AG09309 (cell line): ENCODE results near the gene TMEM87B.
A peak's percentile ranks its signal among the peaks of the same experiment; 100 is the strongest.

Source experiments
- DNase-seq: peaks from one replicate; pipeline ENCODE4 v3.0.0-alpha.2; 2010; ENCODE audit warnings: low read depth
- H3K4me3 ChIP-seq: 2 replicates; pipeline ENCODE4 v1.5.1; 2011; ENCODE audit warnings: mild to moderate bottlenecking, low read depth, low read length, moderate library complexity; ENCODE audit not compliant: control insufficient read depth
- CTCF ChIP-seq: IDR thresholded peaks from 2 replicates; pipeline ENCODE4 v1.5.1; 2011; ENCODE audit warnings: mild to moderate bottlenecking, low read depth, low read length, inconsistent platforms; ENCODE audit not compliant: insufficient read depth, control insufficient read depth; ENCODE audit errors: missing control alignments

Gene TMEM87B

GRCh38 chr2:112045446-112046014 lies 9.5 kb upstream of the TMEM87B start:
- DNase-seq, result no peak
- H3K4me3 ChIP-seq, result no peak overlapping the region
- TF ChIP-seq CTCF, result no peak

- no peak for DNase-seq
- TF ChIP-seq CTCF, result no peak
Measured at GRCh38 chr2:112046231-112046630, 8.8 kb upstream of the TMEM87B start.

GRCh38 chr2:112047537-112048235 lies 7.4 kb upstream of the TMEM87B start:
- DNase-seq, result no peak

More at GRCh38 chr2:112046231-112046630, 8.8 kb upstream of the TMEM87B start:
- no peak overlapping the region for H3K4me3 ChIP-seq

GRCh38 chr2:112048236-112048592 lies 6.9 kb upstream of the TMEM87B start:
- no peak overlapping the region for H3K4me3 ChIP-seq
- no peak for DNase-seq
- no peak for TF ChIP-seq CTCF

More at GRCh38 chr2:112047537-112048235, 7.4 kb upstream of the TMEM87B start:
- no peak for TF ChIP-seq CTCF
- H3K4me3 ChIP-seq, result no peak overlapping the region

GRCh38 chr2:112048887-112049286 lies 6.2 kb upstream of the TMEM87B start:
- no peak overlapping the region for H3K4me3 ChIP-seq
- no peak for DNase-seq
- TF ChIP-seq CTCF, result peak; percentile 68

GRCh38 chr2:112050316-112050715 lies 4.8 kb upstream of the TMEM87B start:
- H3K4me3 ChIP-seq, result no peak overlapping the region
- no peak for DNase-seq
- TF ChIP-seq CTCF, result no peak
